Stomach (tissue), 9 donors: ENCODE measurements around the gene IMMT. TPM values are rescaled to one million over a fixed set of nuclear protein-coding genes. Genes with fewer than 3 reads are reported as not detected.

Source experiments
- DNase-seq, 2 donors: peaks; one replicate each; pipeline versions ENCODE4 v3.0.0 to v3.0.0-alpha.2; 2013 to 2019
- H3K27ac ChIP-seq, 5 donors: fragments of 200-600 bp in 4 of 5; sonication (generic) in 4 of 5; one replicate each; pipeline ENCODE4 v1.5.1; 2013 to 2019; ENCODE audit warnings: mild to moderate bottlenecking in 1 of 5, moderate library complexity in 1 of 5
- H3K27me3 ChIP-seq, 3 donors: fragments of 200-600 bp; sonication (generic); one replicate each; pipeline ENCODE4 v1.5.1; 2017 to 2019; ENCODE audit warnings: mixed run types in 1 of 3
- H3K36me3 ChIP-seq, 4 donors: fragments of 200-600 bp; sonication (generic); 1 replicate in 3 of 4; 2 replicates in 1 of 4; pipeline ENCODE4 v1.5.1; 2016 to 2019
- H3K4me1 ChIP-seq, 4 donors: fragments of 200-600 bp; sonication (generic); one replicate each; pipeline ENCODE4 v1.5.1; 2016 to 2019
- H3K4me3 ChIP-seq, 4 donors: fragments of 200-600 bp; sonication (generic) in 3 of 4; one replicate each; pipeline ENCODE4 v1.5.1; 2016 to 2019; ENCODE audit warnings: mild to moderate bottlenecking in 1 of 4
- H3K9me3 ChIP-seq, 4 donors: fragments of 200-600 bp; sonication (generic); one replicate each; pipeline ENCODE4 v1.5.1; 2016 to 2019
- EP300 ChIP-seq: sonication (generic); formaldehyde crosslinking; IDR thresholded peaks from one replicate; pipeline ENCODE4 v1.6.1; 2017; ENCODE audit warnings: antibody characterized with exemption
- POLR2A ChIP-seq, 4 donors: fragments of 450-650 bp; IDR thresholded peaks; one replicate each; pipeline ENCODE4 v1.6.1; 2016; ENCODE audit warnings: antibody characterized with exemption in 4 of 4, control low read depth in 2 of 4, mild to moderate bottlenecking in 1 of 4, moderate library complexity in 1 of 4
- POLR2AphosphoS5 ChIP-seq, 3 donors: sonication (generic); formaldehyde crosslinking; IDR thresholded peaks; one replicate each; pipeline ENCODE4 v1.6.1; 2016; ENCODE audit warnings: antibody characterized with exemption in 3 of 3
- WGBS, 5 donors: extraction: QIAGEN DNeasy Blood & Tissue Kit in 3 of 5; methylation state at CpG; one replicate each; pipeline versions ENCODE4 v1.1.5 to v1.1.7; 2013 to 2018; 5-methylcytosine and 5-hydroxymethylcytosine counted together
- intact Hi-C: fragments of 100-400 bp; cut with DNase I; formaldehyde crosslinking; loops from one replicate; pipeline ENCODE4 v1.15.1; 2023; ENCODE audit warnings: low total_unique reads
- polyA plus RNA-seq, 3 donors: library from polyadenylated mRNA; stranded (reverse); fragments of 200-250 nt; gene quantifications; one replicate each; pipeline ENCODE4 v1.2.3, GENCODE V29; 2013
- total RNA-seq, 5 donors: library from RNA; depleted of rRNA; stranded (reverse); fragments of >200 nt; gene quantifications; one replicate each; pipeline versions ENCODE4 v1.1.0 to v1.2.3, GENCODE V29; 2014 to 2016
- TF ChIP-seq, protein P1 (sequence below), 7 experiments: fragments of 450-650 bp in 4 of 7; fragments of 200-600 bp in 3 of 7; sonication (generic) in 3 of 7; IDR thresholded peaks; one replicate each; pipeline ENCODE4 v1.5.1; 2016 to 2019; ENCODE audit warnings: antibody characterized with exemption in 7 of 7, control low read depth in 2 of 7, mild to moderate bottlenecking in 1 of 7
- donor health status: healthy with polysubstance abuse.
- donor health status: Bipolar disorder and iron deficiency.
- donor health status: healthy.

Gene IMMT
- total and polyA plus RNA-seq, 8 donors: 30.1 to 94.5 (median 42.4) TPM

DNA sequence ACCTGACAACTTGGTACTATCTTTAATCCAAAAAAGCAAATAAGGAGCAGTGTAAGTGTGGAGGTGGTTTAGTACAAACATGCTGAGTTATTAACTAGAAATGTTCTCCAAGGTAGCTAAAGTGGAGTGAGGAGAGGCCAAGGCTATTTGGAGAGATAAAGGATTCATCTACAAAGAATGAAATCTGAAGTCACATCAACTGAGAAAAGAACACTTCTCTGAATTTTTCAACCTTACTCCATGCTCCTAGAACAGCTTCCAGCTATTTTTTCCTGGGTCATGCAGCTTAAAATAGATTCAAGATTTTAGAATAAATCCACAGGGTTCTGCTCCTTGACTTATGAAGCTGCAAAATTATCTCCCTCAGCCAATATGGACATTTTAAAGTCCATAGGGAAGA is 18.7 kb downstream of the IMMT start:
- intact Hi-C loops: no loop called here
- H3K27me3 ChIP-seq: no peaks in the 10 kb centered on the region
- H3K27ac ChIP-seq: peak overlapping the region in 2 of 5 donors; percentile 13 to 61
- no peak overlapping the region for H3K4me3 ChIP-seq
- TF ChIP-seq POLR2AphosphoS5 (IDR thresholded peaks at IDR 0.05) (no peak), POLR2A (IDR thresholded peaks at IDR 0.05) (no peak)
- TF ChIP-seq, protein P1, sequence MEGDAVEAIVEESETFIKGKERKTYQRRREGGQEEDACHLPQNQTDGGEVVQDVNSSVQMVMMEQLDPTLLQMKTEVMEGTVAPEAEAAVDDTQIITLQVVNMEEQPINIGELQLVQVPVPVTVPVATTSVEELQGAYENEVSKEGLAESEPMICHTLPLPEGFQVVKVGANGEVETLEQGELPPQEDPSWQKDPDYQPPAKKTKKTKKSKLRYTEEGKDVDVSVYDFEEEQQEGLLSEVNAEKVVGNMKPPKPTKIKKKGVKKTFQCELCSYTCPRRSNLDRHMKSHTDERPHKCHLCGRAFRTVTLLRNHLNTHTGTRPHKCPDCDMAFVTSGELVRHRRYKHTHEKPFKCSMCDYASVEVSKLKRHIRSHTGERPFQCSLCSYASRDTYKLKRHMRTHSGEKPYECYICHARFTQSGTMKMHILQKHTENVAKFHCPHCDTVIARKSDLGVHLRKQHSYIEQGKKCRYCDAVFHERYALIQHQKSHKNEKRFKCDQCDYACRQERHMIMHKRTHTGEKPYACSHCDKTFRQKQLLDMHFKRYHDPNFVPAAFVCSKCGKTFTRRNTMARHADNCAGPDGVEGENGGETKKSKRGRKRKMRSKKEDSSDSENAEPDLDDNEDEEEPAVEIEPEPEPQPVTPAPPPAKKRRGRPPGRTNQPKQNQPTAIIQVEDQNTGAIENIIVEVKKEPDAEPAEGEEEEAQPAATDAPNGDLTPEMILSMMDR (IDR thresholded peaks at IDR 0.05): no peak
- H3K4me1 ChIP-seq: peaks cover 3 to 30% (median 18%) of the 10 kb centered on the region in 4 donors
- peaks cover 27 to 80% (median 70%) of the 10 kb centered on the region in 4 donors for H3K36me3 ChIP-seq
- H3K9me3 ChIP-seq: no peaks in the 10 kb centered on the region
- no peak for DNase-seq

DNA sequence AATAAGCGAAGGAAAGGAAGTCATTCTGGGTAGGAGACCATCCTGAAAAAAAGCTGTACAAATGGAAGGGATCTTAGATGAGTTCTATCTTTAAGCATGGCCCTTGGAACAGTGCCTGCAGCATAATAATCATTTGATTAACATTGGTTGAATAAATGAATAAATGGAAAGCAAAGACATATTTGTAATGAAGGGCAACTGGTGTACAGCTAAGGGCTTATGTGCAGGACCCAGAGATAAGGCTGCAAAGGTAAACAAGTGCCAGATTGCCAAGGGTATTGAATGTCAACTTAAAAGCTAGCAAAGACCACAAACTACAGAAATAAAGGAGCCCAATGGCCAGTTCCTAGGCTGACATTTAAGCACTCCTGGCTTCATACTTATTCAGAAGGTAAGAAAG is 19.4 kb downstream of the IMMT start:
- H3K27ac ChIP-seq: peak overlapping the region in 1 of 5 donors; percentile 13
- H3K27me3 ChIP-seq: no peaks in the 10 kb centered on the region
- H3K4me1 ChIP-seq: peaks cover 3 to 30% (median 18%) of the 10 kb centered on the region in 4 donors
- intact Hi-C loops: no loop called here
- no peaks in the 10 kb centered on the region for H3K9me3 ChIP-seq
- TF ChIP-seq, protein P1 (IDR thresholded peaks at IDR 0.05): no peak
- TF ChIP-seq POLR2AphosphoS5 (IDR thresholded peaks at IDR 0.05): peak in 1 of 3 donors; percentile 28
- DNase-seq: peak in 1 of 2 donors; percentile 41
- H3K4me3 ChIP-seq: no peak overlapping the region
- WGBS, 5 donors: 67 to 92% (median 76%) methylated on average over 1 of the region's 1 CpG
- H3K36me3 ChIP-seq: peaks cover 27 to 84% (median 75%) of the 10 kb centered on the region in 4 donors

DNA sequence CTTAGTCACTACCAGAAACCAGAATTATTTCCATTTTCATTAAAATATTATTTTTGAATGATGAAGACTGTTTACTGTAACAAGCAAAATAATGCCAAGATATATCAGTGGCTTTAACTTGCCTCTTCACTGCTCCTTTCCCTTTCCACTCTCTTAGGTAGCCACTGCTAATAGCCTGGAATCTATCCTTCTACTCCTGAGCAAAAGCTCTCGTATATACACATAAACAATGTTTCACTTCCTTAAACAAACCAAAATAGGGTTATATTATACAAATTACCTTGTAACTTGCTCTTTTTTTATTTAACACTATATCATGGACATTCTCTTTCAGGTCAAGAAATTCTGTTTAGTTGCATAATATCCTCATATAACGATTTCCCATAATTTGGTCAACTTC is 20.8 kb downstream of the IMMT start:
- H3K4me1 ChIP-seq: peaks cover 3 to 30% (median 18%) of the 10 kb centered on the region in 4 donors
- peaks cover 31 to 84% (median 78%) of the 10 kb centered on the region in 4 donors for H3K36me3 ChIP-seq
- TF ChIP-seq POLR2AphosphoS5 (IDR thresholded peaks at IDR 0.05) (no peak), POLR2A (IDR thresholded peaks at IDR 0.05) (no peak), EP300 (no peak)
- TF ChIP-seq, protein P1 (IDR thresholded peaks at IDR 0.05): no peak
- no peak for DNase-seq
- no peaks in the 10 kb centered on the region for H3K27me3 ChIP-seq
- H3K27ac ChIP-seq: no peak overlapping the region
- H3K9me3 ChIP-seq: no peaks in the 10 kb centered on the region
- intact Hi-C loops: no loop called here
- 60 to 81% (median 76%) methylated on average over 2 of the region's 2 CpGs for WGBS, 5 donors
- H3K4me3 ChIP-seq: no peak overlapping the region

DNA sequence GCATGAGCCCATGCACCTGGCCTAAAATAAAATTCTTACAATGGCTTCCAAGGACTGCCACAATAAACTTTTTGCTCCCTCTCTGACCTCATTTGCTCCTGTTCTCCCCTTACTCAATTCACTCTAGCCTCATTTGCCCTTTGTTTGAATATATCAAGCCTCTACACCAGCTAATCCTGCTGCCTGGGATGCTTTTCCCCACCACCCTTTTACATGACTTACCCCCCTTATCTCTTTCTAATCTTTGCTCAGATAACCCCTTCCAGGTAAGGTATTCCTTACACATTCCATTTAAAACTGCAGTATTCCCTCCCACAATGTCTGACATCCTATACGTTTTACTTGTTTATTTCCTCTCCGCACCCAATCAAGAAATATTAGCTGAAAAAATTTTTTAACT is 22.7 kb downstream of the IMMT start:
- TF ChIP-seq POLR2A (IDR thresholded peaks at IDR 0.05): no peak
- no peak for TF ChIP-seq EP300
- TF ChIP-seq, protein P1 (IDR thresholded peaks at IDR 0.05): no peak
- TF ChIP-seq POLR2AphosphoS5 (IDR thresholded peaks at IDR 0.05): no peak
- H3K36me3 ChIP-seq: peaks cover 14 to 84% (median 78%) of the 10 kb centered on the region in 4 donors
- intact Hi-C loops: no loop called here

More for the DNA sequence above, 22.7 kb downstream of the IMMT start:
- H3K4me3 ChIP-seq: no peak overlapping the region
- H3K27ac ChIP-seq: no peak overlapping the region
- DNase-seq: no peak
- no peaks in the 10 kb centered on the region for H3K27me3 ChIP-seq
- H3K9me3 ChIP-seq: no peaks in the 10 kb centered on the region
- peaks cover 3 to 30% (median 18%) of the 10 kb centered on the region in 4 donors for H3K4me1 ChIP-seq
- 16 to 86% (median 70%) methylated on average over 2 of the region's 2 CpGs for WGBS, 5 donors
